B cell (primary cell): Measurements from ENCODE around the gene INKA1.

Experiments
- CTCF ChIP-seq: fragments of 200-600 bp; IDR thresholded peaks from one replicate; pipeline ENCODE4 v1.8.0; 2022; ENCODE audit warnings: antibody characterized with exemption, mild to moderate bottlenecking
- EZH2 ChIP-seq: IDR thresholded peaks from 2 replicates; pipeline ENCODE4 v1.6.1; 2012; ENCODE audit warnings: borderline replicate concordance, low read depth, mild to moderate bottlenecking, moderate library complexity, low read length; ENCODE audit not compliant: insufficient read depth, poor library complexity, severe bottlenecking

- TF ChIP-seq CTCF (no peak), EZH2 (no peak)
Measured at GRCh38 chr3:49781415-49782199, 21.5 kb upstream of the INKA1 start.
